Measurements from ENCODE around the gene DLG2.

GRCh38 chr11:83909579-83910534, 1717.3 kb downstream of the DLG2 start:
- TF ChIP-seq POLR2AphosphoS5 (IDR thresholded peaks at IDR 0.05) (no peak), CTCF (IDR thresholded peaks at IDR 0.05) (no peak), EP300 (IDR thresholded peaks at IDR 0.05) (no peak)
